HCT116 (cell line): ENCODE data around the gene TMEM176B.

Source experiments
- CEBPB ChIP-seq: IDR thresholded peaks from 2 replicates; pipeline ENCODE4 v1.6.1; 2012; ENCODE audit warnings: low read depth
- CTCF ChIP-seq, 3 experiments: fragments of 200-600 bp in 1 of 3; sonication (generic) in 1 of 3; IDR thresholded peaks in 2 of 3; conservative IDR thresholded peaks in 1 of 3; 2 replicates each; pipeline ENCODE4 v1.5.1; 2012 to 2017; ENCODE audit warnings: low read depth in 2 of 3, low read length in 2 of 3, antibody characterized with exemption in 1 of 3, borderline replicate concordance in 1 of 3, control low read depth in 1 of 3, mild to moderate bottlenecking in 1 of 3, mixed read lengths in 1 of 3, mixed run types in 1 of 3, moderate library complexity in 1 of 3; ENCODE audit not compliant: insufficient read depth in 1 of 3
- EZH2 ChIP-seq: fragments of 200-600 bp; sonication (generic); IDR thresholded peaks from 2 replicates; pipeline ENCODE4 v1.6.1; 2017; ENCODE audit warnings: antibody characterized with exemption, mixed run types
- FOSL1 ChIP-seq: IDR thresholded peaks from 2 replicates; pipeline ENCODE4 v1.6.1; 2012; ENCODE audit warnings: low read depth
- POLR2A ChIP-seq: IDR thresholded peaks from 2 replicates; pipeline ENCODE4 v1.7.0; 2011; ENCODE audit warnings: borderline replicate concordance; ENCODE audit not compliant: insufficient read depth, insufficient read length; ENCODE audit errors: extremely low read depth
- POLR2AphosphoS5 ChIP-seq: IDR thresholded peaks from 2 replicates; pipeline ENCODE4 v1.6.1; 2011; ENCODE audit warnings: mild to moderate bottlenecking, low read depth, low read length, moderate library complexity
- RAD21 ChIP-seq: IDR thresholded peaks from 2 replicates; pipeline ENCODE4 v1.6.1; 2012; ENCODE audit warnings: low read depth, mild to moderate bottlenecking
- REST ChIP-seq: IDR thresholded peaks from 2 replicates; pipeline ENCODE4 v1.6.1; 2012; ENCODE audit warnings: low read depth
- SP1 ChIP-seq: IDR thresholded peaks from 2 replicates; pipeline ENCODE4 v1.6.1; 2012; ENCODE audit warnings: low read depth
- SRF ChIP-seq: IDR thresholded peaks from 2 replicates; pipeline ENCODE4 v1.6.1; 2012; ENCODE audit warnings: low read depth

GRCh38 chr7:150745086-150745485 is 55.1 kb downstream of the TMEM176B start:
- TF ChIP-seq RAD21 (no peak), REST (no peak), CTCF (IDR thresholded peaks at IDR 0.05 in 2 of 3, conservative IDR thresholded peaks at IDR 0.05 in 1 of 3; ENCODE audit: borderline replicate concordance in 1 of 3, insufficient read depth in 1 of 3, low read depth in 2 of 3, low read length in 2 of 3) (no peak), CEBPB (no peak), POLR2AphosphoS5 (no peak), SP1 (no peak), FOSL1 (no peak), POLR2A (no peak), SRF (no peak), EZH2 (no peak)
